HCT116 (cell line): ENCODE data around the gene GPRC5A. TPM values are rescaled to one million over a fixed set of nuclear protein-coding genes. Genes with fewer than 3 reads are reported as not detected.

Source experiments
- ATAC-seq: fragments of 200-7000 bp; cut with Tn5 transposase; 2 replicates; pipeline ENCODE4 v1.9.1; 2020; ENCODE audit warnings: mild to moderate bottlenecking, moderate library complexity
- BruUV-seq: library from RNA; stranded (reverse); fragments of 400-500 nt; replicated peaks from 2 replicates; lab custom pipeline; 2021; lab: Mats Ljungman, UMichigan
- CTCF ChIA-PET: fragments of 300-600 bp; sonication (Branson Sonifier 250); formaldehyde crosslinking; loops from one replicate; lab custom pipeline; 2021; ENCODE audit warnings: antibody characterized with exemption; lab: Charles Lee
- POLR2A ChIA-PET: fragments of 300-600, 350-600 bp; sonication (Branson Sonifier 250); formaldehyde crosslinking; loops from one replicate; lab custom pipeline; 2021; ENCODE audit warnings: antibody characterized with exemption; lab: Charles Lee
- RAD21 ChIA-PET, 2 experiments: fragments of 300-600 bp; sonication (Branson Sonifier 250); formaldehyde crosslinking; loops; one replicate each; lab custom pipeline; 2023; ENCODE audit warnings: low total read pairs in 2 of 2; ENCODE audit not compliant: uncharacterized antibody in 2 of 2, unreplicated experiment in 2 of 2, low non-redundant PET in 1 of 2; lab: Charles Lee
- DNase-seq: peaks from one replicate; pipeline ENCODE4 v3.0.0-alpha.2; 2010; ENCODE audit warnings: low read depth, low spot score
- H2AFZ ChIP-seq: fragments of 200-600 bp; shearing (Covaris generic), sonication (generic); 2 replicates; pipeline ENCODE4 v1.6.1; 2017; ENCODE audit warnings: low read depth, mixed run types, mixed read lengths, antibody characterized with exemption, low read length; ENCODE audit not compliant: poor library complexity, severe bottlenecking
- H3K27ac ChIP-seq: 2 replicates; pipeline ENCODE4 v1.5.1; 2012; ENCODE audit warnings: low read depth, low read length
- H3K27me3 ChIP-seq: fragments of 200-600 bp; sonication (generic); 2 replicates; pipeline ENCODE4 v1.6.1; 2016; ENCODE audit warnings: mixed run types, low read length, mixed read lengths; ENCODE audit not compliant: insufficient read depth
- H3K36me3 ChIP-seq, 2 experiments: fragments of 200-500 bp in 1 of 2; fragments of 200-600 bp in 1 of 2; sonication (Bioruptor generic) in 1 of 2; sonication (generic) in 1 of 2; 2 replicates each; pipeline versions ENCODE4 v1.5.1 to v1.6.1; 2014 to 2016; ENCODE audit warnings: low read length in 2 of 2, inconsistent platforms in 1 of 2, mixed read lengths in 1 of 2, mixed run types in 1 of 2; ENCODE audit not compliant: insufficient read depth in 2 of 2, control insufficient read depth in 1 of 2
- H3K4me1 ChIP-seq, 2 experiments: fragments of 200-600 bp in 1 of 2; sonication (generic) in 1 of 2; 2 replicates each; pipeline versions ENCODE4 v1.5.1 to v1.6.1; 2012 to 2017; ENCODE audit warnings: low read length in 2 of 2, inconsistent platforms in 1 of 2, mild to moderate bottlenecking in 1 of 2, mixed read lengths in 1 of 2, mixed run types in 1 of 2, moderate library complexity in 1 of 2; ENCODE audit not compliant: insufficient read depth in 2 of 2, control insufficient read depth in 1 of 2
- H3K4me2 ChIP-seq: fragments of 200-600 bp; sonication (generic); 2 replicates; pipeline ENCODE4 v1.6.1; 2017; ENCODE audit warnings: mixed run types, low read length, mixed read lengths
- H3K4me3 ChIP-seq, 2 experiments: fragments of 200-600 bp in 1 of 2; sonication (generic) in 1 of 2; replicated peaks in 1 of 2; 2 replicates each; pipeline ENCODE4 v1.5.1; 2011 to 2016; ENCODE audit warnings: low read length in 2 of 2, control low read depth in 1 of 2, low read depth in 1 of 2, mild to moderate bottlenecking in 1 of 2, mixed read lengths in 1 of 2, mixed run types in 1 of 2
- H3K79me2 ChIP-seq: fragments of 200-600 bp; sonication (generic); 2 replicates; pipeline ENCODE4 v1.6.1; 2017; ENCODE audit warnings: mild to moderate bottlenecking, mixed run types, low read length, moderate library complexity, mixed read lengths; ENCODE audit not compliant: insufficient read depth
- H3K9ac ChIP-seq: fragments of 200-600 bp; sonication (generic); 2 replicates; pipeline ENCODE4 v1.6.1; 2016; ENCODE audit warnings: low read length, mixed read lengths
- H3K9me2 ChIP-seq: fragments of 200-600 bp; sonication (generic), shearing (Covaris generic); 2 replicates; pipeline ENCODE4 v1.6.1; 2017; ENCODE audit warnings: mixed run types, mild to moderate bottlenecking, moderate library complexity; ENCODE audit not compliant: insufficient read depth
- H3K9me3 ChIP-seq, 2 experiments: fragments of 200-500 bp in 1 of 2; fragments of 200-600 bp in 1 of 2; sonication (Bioruptor generic) in 1 of 2; sonication (generic) in 1 of 2; 2 replicates each; pipeline ENCODE4 v1.6.1; 2014 to 2017; ENCODE audit warnings: low read length in 2 of 2, mixed read lengths in 2 of 2, inconsistent platforms in 1 of 2, low read depth in 1 of 2, mild to moderate bottlenecking in 1 of 2, mixed run types in 1 of 2, moderate library complexity in 1 of 2; ENCODE audit not compliant: control insufficient read depth in 1 of 2, insufficient read depth in 1 of 2
- H4K20me1 ChIP-seq: fragments of 200-600 bp; sonication (generic), shearing (Covaris generic); 2 replicates; pipeline ENCODE4 v1.6.1; 2017; ENCODE audit warnings: mixed run types, mild to moderate bottlenecking, moderate library complexity; ENCODE audit not compliant: insufficient read depth
- CBX3 ChIP-seq: IDR thresholded peaks from 2 replicates; pipeline ENCODE4 v1.6.1; 2012; ENCODE audit warnings: low read depth
- ELF1 ChIP-seq: IDR thresholded peaks from 2 replicates; pipeline ENCODE4 v1.6.1; 2012; ENCODE audit warnings: low read depth, borderline replicate concordance
- EZH2 ChIP-seq: fragments of 200-600 bp; sonication (generic); IDR thresholded peaks from 2 replicates; pipeline ENCODE4 v1.6.1; 2017; ENCODE audit warnings: antibody characterized with exemption, mixed run types
- EZH2phosphoT487 ChIP-seq: fragments of 200-600 bp; IDR thresholded peaks from 2 replicates; pipeline ENCODE4 v1.6.1; 2018; ENCODE audit warnings: antibody characterized with exemption, borderline replicate concordance
- FOSL1 ChIP-seq: IDR thresholded peaks from 2 replicates; pipeline ENCODE4 v1.6.1; 2012; ENCODE audit warnings: low read depth
- POLR2A ChIP-seq: IDR thresholded peaks from 2 replicates; pipeline ENCODE4 v1.7.0; 2011; ENCODE audit warnings: borderline replicate concordance; ENCODE audit not compliant: insufficient read depth, insufficient read length; ENCODE audit errors: extremely low read depth
- POLR2AphosphoS5 ChIP-seq: IDR thresholded peaks from 2 replicates; pipeline ENCODE4 v1.6.1; 2011; ENCODE audit warnings: mild to moderate bottlenecking, low read depth, low read length, moderate library complexity
- RAD21 ChIP-seq: IDR thresholded peaks from 2 replicates; pipeline ENCODE4 v1.6.1; 2012; ENCODE audit warnings: low read depth, mild to moderate bottlenecking
- REST ChIP-seq: IDR thresholded peaks from 2 replicates; pipeline ENCODE4 v1.6.1; 2012; ENCODE audit warnings: low read depth
- SP1 ChIP-seq: IDR thresholded peaks from 2 replicates; pipeline ENCODE4 v1.6.1; 2012; ENCODE audit warnings: low read depth
- SRF ChIP-seq: IDR thresholded peaks from 2 replicates; pipeline ENCODE4 v1.6.1; 2012; ENCODE audit warnings: low read depth
- ZBTB33 ChIP-seq: IDR thresholded peaks from 2 replicates; pipeline ENCODE4 v1.6.1; 2011; ENCODE audit warnings: mild to moderate bottlenecking, low read length, moderate library complexity; ENCODE audit not compliant: insufficient replicate concordance; ENCODE audit errors: extremely low read depth
- ZNF274 ChIP-seq: fragments of 200-500 bp; sonication (Bioruptor generic); IDR thresholded peaks from 2 replicates; pipeline ENCODE4 v1.6.1; 2014; ENCODE audit warnings: mild to moderate bottlenecking, low read depth, low read length, inconsistent platforms
- intact Hi-C: fragments of 100-400 bp; cut with micrococcal nuclease; formaldehyde crosslinking; loops from 2 replicates; pipeline ENCODE4 v1.10.0; 2022
- total RNA-seq: library from RNA; stranded (reverse); gene quantifications from one replicate; pipeline ENCODE4 v1.2.1, GENCODE V29; 2021; ENCODE audit not compliant: unreplicated experiment

GPRC5A gene
- total RNA-seq, 1 experiment from 2014 or later = 305 TPM

GRCh38 chr12:12936983-12937491, 45.7 kb downstream of the GPRC5A start:
- intact Hi-C loops = no loop called here
- no peak for TF ChIP-seq EZH2
- H3K27ac ChIP-seq = no peak overlapping the region

GRCh38 chr12:12938541-12938940, 47.2 kb downstream of the GPRC5A start:
- Histone ChIP-seq H3K27me3 (no peaks in the 10 kb centered on the region), H3K79me2 (no peaks in the 10 kb centered on the region), H2AFZ (no peak overlapping the region), H3K27ac (no peak overlapping the region), H4K20me1 (no peaks in the 10 kb centered on the region), H3K4me2 (no peak overlapping the region), H3K36me3 (no peaks in the 10 kb centered on the region), H3K4me1 (no peaks in the 10 kb centered on the region), H3K4me3 (no peak overlapping the region), H3K9me2 (no peaks in the 10 kb centered on the region), H3K9ac (no peak overlapping the region), H3K9me3 (no peaks in the 10 kb centered on the region)
- ChIA-PET POLR2A (no interaction called here), CTCF (no interaction called here), RAD21 (no interaction called here)
- BruUV-seq = no TSS peak
- ATAC-seq (no peak), DNase-seq (no peak)
- intact Hi-C loops = no loop called here
- no peak for TF ChIP-seq REST
- TF ChIP-seq EZH2phosphoT487 = no peak
- no peak for TF ChIP-seq ZNF274
- TF ChIP-seq ELF1 = no peak
- TF ChIP-seq POLR2AphosphoS5 = no peak
- TF ChIP-seq CBX3 = no peak
- TF ChIP-seq FOSL1 = no peak
- TF ChIP-seq RAD21 = no peak
- TF ChIP-seq SP1 = no peak
- no peak for TF ChIP-seq ZBTB33
- no peak for TF ChIP-seq SRF
- no peak for TF ChIP-seq POLR2A

More at GRCh38 chr12:12936983-12937491, 45.7 kb downstream of the GPRC5A start:
- Histone ChIP-seq H2AFZ (no peak overlapping the region), H3K4me2 (no peak overlapping the region), H3K9me3 (no peaks in the 10 kb centered on the region), H3K9me2 (no peaks in the 10 kb centered on the region), H3K79me2 (0 out of 2 replicates have a peak, but pooled peaks cover 1% of the 10 kb centered on the region), H3K4me1 (no peaks in the 10 kb centered on the region), H3K4me3 (no peak overlapping the region), H3K27me3 (no peaks in the 10 kb centered on the region), H4K20me1 (no peaks in the 10 kb centered on the region), H3K9ac (no peak overlapping the region), H3K36me3 (no peaks in the 10 kb centered on the region)
- ChIA-PET CTCF (no interaction called here), RAD21 (no interaction called here), POLR2A (no interaction called here)
- no TSS peak for BruUV-seq
- DNase-seq (no peak), ATAC-seq (no peak)
